ENCODE data around the gene KRT2.

GRCh38 chr12:52600941-52601481 is 51.0 kb downstream of the KRT2 start, which contains the start of gene KRT72:
- TF ChIP-seq CTCF (IDR thresholded peaks at IDR 0.05) = no peak
- no peak for TF ChIP-seq POLR2A (IDR thresholded peaks at IDR 0.05)
